Tibial nerve (tissue), 4 donors: ENCODE measurements around the gene TTC1. TPM values are rescaled to one million over a fixed set of nuclear protein-coding genes. Genes with fewer than 3 reads are reported as not detected.

Experiments used
- DNase-seq, 2 donors: peaks; one replicate each; pipeline ENCODE4 v3.0.0-alpha.2; 2019; ENCODE audit warnings: low spot score in 2 of 2
- H3K27ac ChIP-seq, 4 donors: fragments of 200-600 bp; sonication (generic) in 3 of 4; one replicate each; pipeline ENCODE4 v1.5.1; 2017 to 2019; ENCODE audit warnings: mild to moderate bottlenecking in 1 of 4
- H3K27me3 ChIP-seq, 2 donors: fragments of 200-600 bp; sonication (generic) in 1 of 2; one replicate each; pipeline versions ENCODE4 v1.5.1 to v1.6.0; 2017 to 2019
- H3K36me3 ChIP-seq, 3 donors: fragments of 200-600 bp; sonication (generic); one replicate each; pipeline ENCODE4 v1.5.1; 2018 to 2019
- H3K4me1 ChIP-seq, 4 donors: fragments of 200-600 bp; sonication (generic) in 3 of 4; one replicate each; pipeline ENCODE4 v1.5.1; 2017 to 2019
- H3K4me3 ChIP-seq, 4 donors: fragments of 200-600 bp; sonication (generic) in 3 of 4; one replicate each; pipeline ENCODE4 v1.5.1; 2017 to 2019; ENCODE audit warnings: mild to moderate bottlenecking in 1 of 4, moderate library complexity in 1 of 4
- H3K9me3 ChIP-seq, 4 donors: fragments of 200-600 bp; sonication (generic) in 3 of 4; one replicate each; pipeline ENCODE4 v1.5.1; 2017 to 2019
- CTCF ChIP-seq, 5 experiments: fragments of 200-600 bp in 3 of 5; fragments of 450-650 bp in 2 of 5; sonication (generic) in 3 of 5; IDR thresholded peaks; one replicate each; pipeline ENCODE4 v1.5.1; 2016 to 2019; ENCODE audit warnings: antibody characterized with exemption in 5 of 5, mild to moderate bottlenecking in 3 of 5, moderate library complexity in 2 of 5
- EP300 ChIP-seq, 2 donors: sonication (generic); formaldehyde crosslinking; IDR thresholded peaks; one replicate each; pipeline ENCODE4 v1.6.1; 2017; ENCODE audit warnings: antibody characterized with exemption in 2 of 2, mild to moderate bottlenecking in 1 of 2
- POLR2A ChIP-seq, 2 donors: fragments of 450-650 bp; IDR thresholded peaks; one replicate each; pipeline ENCODE4 v1.6.1; 2017; ENCODE audit warnings: antibody characterized with exemption in 2 of 2, mild to moderate bottlenecking in 2 of 2, moderate library complexity in 2 of 2
- WGBS, 2 donors: methylation state at CpG; one replicate each; pipeline ENCODE4 v1.1.5; 2018; 5-methylcytosine and 5-hydroxymethylcytosine counted together
- total RNA-seq, 4 donors: library from RNA; depleted of rRNA; stranded (reverse); fragments of >200 nt; gene quantifications; one replicate each; pipeline ENCODE4 v1.1.0, GENCODE V29; 2016

The TTC1 gene
- total RNA-seq, 4 donors from 2014 or later: 27.6 to 40.4 (median 36.9) TPM

GRCh38 chr5:159982421-159983173, 26.3 kb upstream of the TTC1 start:
- H3K9me3 ChIP-seq: no peaks in the 10 kb centered on the region
- no peak overlapping the region for H3K27ac ChIP-seq
- 83 to 90% methylated on average over 8 of the region's 8 CpGs for WGBS, 2 donors
- no peaks in the 10 kb centered on the region for H3K36me3 ChIP-seq
- no peak overlapping the region for H3K4me3 ChIP-seq
- peaks cover 0 to 9% (median 0%) of the 10 kb centered on the region in 4 donors for H3K4me1 ChIP-seq
- H3K27me3 ChIP-seq: peaks cover 0 to 14% of the 10 kb centered on the region in 2 donors
- DNase-seq: no peak
- TF ChIP-seq POLR2A (IDR thresholded peaks at IDR 0.05) (no peak), CTCF (IDR thresholded peaks at IDR 0.05) (no peak), EP300 (IDR thresholded peaks at IDR 0.05) (no peak)

- Histone ChIP-seq H3K4me1 (peaks cover 0 to 9% (median 0%) of the 10 kb centered on the region in 4 donors), H3K4me3 (peak overlapping the region; percentile 20 to 50 (median 40)), H3K27me3 (peaks cover 0 to 39% of the 10 kb centered on the region in 2 donors), H3K36me3 (no peaks in the 10 kb centered on the region), H3K9me3 (no peaks in the 10 kb centered on the region), H3K27ac (no peak overlapping the region)
- TF ChIP-seq EP300 (IDR thresholded peaks at IDR 0.05) (no peak), POLR2A (IDR thresholded peaks at IDR 0.05) (no peak), CTCF (IDR thresholded peaks at IDR 0.05) (peak; percentile 32 to 76 (median 57))
- DNase-seq: peak; percentile 21 to 49
- 1 to 2% methylated on average over 38 to 43 of the region's 50 CpGs for WGBS, 2 donors
Measured at GRCh38 chr5:159987031-159987674, 21.8 kb upstream of the TTC1 start.

- H3K4me3 ChIP-seq: no peak overlapping the region
- H3K27ac ChIP-seq: no peak overlapping the region
- H3K27me3 ChIP-seq: peaks cover 0 to 39% of the 10 kb centered on the region in 2 donors
- no peaks in the 10 kb centered on the region for H3K36me3 ChIP-seq
- H3K4me1 ChIP-seq: peaks cover 0 to 9% (median 0%) of the 10 kb centered on the region in 4 donors
- 78 to 79% methylated on average over 2 of the region's 2 CpGs for WGBS, 2 donors
- peaks cover 0 to 18% (median 0%) of the 10 kb centered on the region in 4 donors for H3K9me3 ChIP-seq
- DNase-seq: no peak
- no peak for TF ChIP-seq CTCF (IDR thresholded peaks at IDR 0.05)
- TF ChIP-seq EP300 (IDR thresholded peaks at IDR 0.05): no peak
- no peak for TF ChIP-seq POLR2A (IDR thresholded peaks at IDR 0.05)
Measured at GRCh38 chr5:159990506-159990905, 18.4 kb upstream of the TTC1 start.

- no peaks in the 10 kb centered on the region for H3K36me3 ChIP-seq
- DNase-seq: no peak
- no peak for TF ChIP-seq POLR2A (IDR thresholded peaks at IDR 0.05)
- no peak for TF ChIP-seq EP300 (IDR thresholded peaks at IDR 0.05)
- TF ChIP-seq CTCF (IDR thresholded peaks at IDR 0.05): no peak
- H3K9me3 ChIP-seq: peaks cover 0 to 18% (median 0%) of the 10 kb centered on the region in 4 donors
- H3K27me3 ChIP-seq: peaks cover 0 to 26% of the 10 kb centered on the region in 2 donors
- no peak overlapping the region for H3K27ac ChIP-seq
- no peak overlapping the region for H3K4me3 ChIP-seq
- 92 to 97% methylated on average over 1 of the region's 1 CpG for WGBS, 2 donors
- no peaks in the 10 kb centered on the region for H3K4me1 ChIP-seq
Measured at GRCh38 chr5:159992566-159992965, 16.4 kb upstream of the TTC1 start.

- peaks cover 0 to 24% of the 10 kb centered on the region in 2 donors for H3K27me3 ChIP-seq
- WGBS, 2 donors: 94 to 98% methylated on average over 2 of the region's 2 CpGs
- H3K27ac ChIP-seq: no peak overlapping the region
- H3K36me3 ChIP-seq: no peaks in the 10 kb centered on the region
- no peak for DNase-seq
- H3K4me1 ChIP-seq: no peaks in the 10 kb centered on the region
- TF ChIP-seq CTCF (IDR thresholded peaks at IDR 0.05): no peak
- TF ChIP-seq EP300 (IDR thresholded peaks at IDR 0.05): no peak
- no peak for TF ChIP-seq POLR2A (IDR thresholded peaks at IDR 0.05)
- no peak overlapping the region for H3K4me3 ChIP-seq
- peaks cover 0 to 18% (median 0%) of the 10 kb centered on the region in 4 donors for H3K9me3 ChIP-seq
Measured at GRCh38 chr5:159993194-159993593, 15.7 kb upstream of the TTC1 start.
